ENCODE measurements around the gene CCNT2.

- TF ChIP-seq POLR2AphosphoS5 (IDR thresholded peaks at IDR 0.05) (no peak), CTCF (IDR thresholded peaks at IDR 0.05) (no peak), EP300 (IDR thresholded peaks at IDR 0.05) (no peak), POLR2A (IDR thresholded peaks at IDR 0.05) (no peak)
Measured at GRCh38 chr2:134883552-134884293, 34.9 kb upstream of the CCNT2 start.

Measured in sigmoid colon (tissue), 4 donors.